Loucy (cell line): ENCODE results near the gene HOXA13.

ENCODE experiments used
- CTCF ChIP-seq: fragments of 200-600 bp; sonication (generic); conservative IDR thresholded peaks from 2 replicates; pipeline ENCODE4 v1.5.1; 2014; ENCODE audit warnings: mild to moderate bottlenecking, antibody characterized with exemption, low read length
- EZH2phosphoT487 ChIP-seq: fragments of 200-600 bp; IDR thresholded peaks from 2 replicates; pipeline ENCODE4 v1.6.1; 2018; ENCODE audit warnings: antibody characterized with exemption, mild to moderate bottlenecking, moderate library complexity, borderline replicate concordance

GRCh38 chr7:27229448-27229847, 29.6 kb upstream of the HOXA13 start:
- no peak for TF ChIP-seq CTCF
- TF ChIP-seq EZH2phosphoT487 = no peak
